A549 treated with AZD9567 at 1 μM for 4 hours (cell line): Measurements from ENCODE around the gene MEP1A. TPM values are rescaled to one million over a fixed set of nuclear protein-coding genes. Genes with fewer than 3 reads are reported as not detected.

Experiments
- total RNA-seq: library from RNA; stranded (reverse); fragments of 200-300 nt; extraction: Qiagen RNA extraction; gene quantifications from 5 replicates; pipeline ENCODE4 v1.2.3, GENCODE V29; 2022; ENCODE audit not compliant: insufficient read depth

Gene MEP1A
- not detected in 5 replicates for total RNA-seq

GRCh38 chr6:46793138-46793537, at the start of gene MEP1A:
Gene MEP1A, plus strand, starts transcription at chr6:46793389. Its CDS starts 10 bp downstream, at chr6:46793399.

GRCh38 chr6:46746696-46747095, 46.5 kb upstream of the MEP1A start, which contains the start of gene ANKRD66:
Gene ANKRD66, plus strand, starts transcription at chr6:46746933. Its CDS starts 5,016 bp downstream, at chr6:46751949.

Other genes with a start within 250 kb of the MEP1A start
- gene CYP39A1, start 140.6 kb upstream of the MEP1A start, total RNA-seq: 0.05 to 0.87 TPM (median 0.05 TPM) in 3 of 5 replicates, not detected in the others
- gene SLC25A27, start 140.4 kb upstream of the MEP1A start, total RNA-seq: 0.53 to 1.5 TPM (median 0.59 TPM) in 4 of 5 replicates, not detected in the other
- gene TDRD6, start 105.5 kb upstream of the MEP1A start, total RNA-seq: 0.01 TPM in 1 of 5 replicates, not detected in the others
- 0.03 to 0.05 TPM in 2 of 5 replicates, not detected in the others for gene PLA2G7, start 58.0 kb upstream of the MEP1A start, total RNA-seq
- not detected in 5 replicates for gene ANKRD66, start 46.5 kb upstream of the MEP1A start, total RNA-seq
- gene ADGRF5, start 128.5 kb downstream of the MEP1A start, total RNA-seq: not detected in 5 replicates
- gene ADGRF1, start 248.9 kb downstream of the MEP1A start, total RNA-seq: 0.08 TPM in 1 of 5 replicates, not detected in the others